Renal cortex interstitium (tissue), 11 donors: ENCODE results near the gene GPSM3. TPM values are rescaled to one million over a fixed set of nuclear protein-coding genes. Genes with fewer than 3 reads are reported as not detected.
"Not testable (repeated sequence)": the region's sequence is repeated elsewhere in the genome, so short reads cannot be mapped to it uniquely, and the experiment has no call there.

Experiments
- DNase-seq, 11 donors: peaks; one replicate each; pipeline ENCODE4 v3.0.0-alpha.2; 2013; ENCODE audit warnings: low read depth in 9 of 11, low spot score in 4 of 11; ENCODE audit errors: extremely low read depth in 1 of 11
- polyA plus RNA-seq, 3 donors: library from polyadenylated mRNA; unstranded; fragments of 120-200 nt; gene quantifications; one replicate each; pipeline ENCODE4 v1.2.1, GENCODE V29; 2013; ENCODE audit not compliant: insufficient read length in 3 of 3

Gene GPSM3
- polyA plus RNA-seq, 3 donors, result 9.4 to 13.1 (median 9.9) TPM

- not testable (repeated sequence) for DNase-seq
These were observed 48.2 kb downstream of the GPSM3 start for GRCh38 chr6:32144238-32144637.

Other genes with a start within 250 kb of the GPSM3 start
- gene CFB, start 246.5 kb downstream of the GPSM3 start, polyA plus RNA-seq, result 1 to 10 TPM; 5.2 to 8.7 (median 6.6) TPM
- 100 to 1,000 TPM in 1 of 3 donors, 10 to 100 TPM in 2; 89.5 to 103 (median 91.3) TPM for gene NELFE, start 233.7 kb downstream of the GPSM3 start, polyA plus RNA-seq
- gene SKIC2, start 233.5 kb downstream of the GPSM3 start, polyA plus RNA-seq, result 10 to 100 TPM; 42.3 to 49.0 (median 47.7) TPM
- gene DXO, start 220.5 kb downstream of the GPSM3 start, polyA plus RNA-seq, result 10 to 100 TPM; 22.1 to 32.3 (median 31.7) TPM
- gene C4A, start 210.6 kb downstream of the GPSM3 start, polyA plus RNA-seq, result 10 to 100 TPM; 15.7 to 22.4 (median 22.4) TPM
- gene C4B, start 177.8 kb downstream of the GPSM3 start, polyA plus RNA-seq, result 10 to 100 TPM; 17.4 to 23.3 (median 22.1) TPM
- 1 to 10 TPM in 1 of 3 donors, under 1 TPM in 2; 0.24 to 1.0 (median 0.29) TPM for gene CYP21A2, start 154.2 kb downstream of the GPSM3 start, polyA plus RNA-seq
- 1 to 10 TPM; 3.4 to 7.9 (median 6.1) TPM for gene TNXB, start 83.3 kb downstream of the GPSM3 start, polyA plus RNA-seq
- gene ATF6B, start 64.4 kb downstream of the GPSM3 start, polyA plus RNA-seq, result 100 to 1,000 TPM in 1 of 3 donors, 10 to 100 TPM in 2; 87.2 to 104 (median 92.0) TPM
- gene FKBPL, start 62.4 kb downstream of the GPSM3 start, polyA plus RNA-seq, result 1 to 10 TPM; 7.1 to 9.0 (median 8.7) TPM
- gene PRRT1, start 40.7 kb downstream of the GPSM3 start, polyA plus RNA-seq, result 1 to 10 TPM; 2.4 to 4.2 (median 2.6) TPM
- gene PPT2, start 38.5 kb downstream of the GPSM3 start, polyA plus RNA-seq, result 10 to 100 TPM; 30.5 to 48.4 (median 33.4) TPM
- gene EGFL8, start 28.0 kb downstream of the GPSM3 start, polyA plus RNA-seq, result 10 to 100 TPM; 24.0 to 44.4 (median 24.3) TPM
- gene AGPAT1, start 16.6 kb downstream of the GPSM3 start, polyA plus RNA-seq, result 100 to 1,000 TPM in 2 of 3 donors, 10 to 100 TPM in 1; 94.6 to 109 (median 102) TPM
- gene RNF5, start 14.2 kb downstream of the GPSM3 start, polyA plus RNA-seq, result 100 to 1,000 TPM in 2 of 3 donors, 10 to 100 TPM in 1; 91.6 to 107 (median 104) TPM
- gene AGER, start 8.4 kb downstream of the GPSM3 start, polyA plus RNA-seq, result 10 to 100 TPM; 23.8 to 25.3 (median 24.9) TPM
- gene PBX2, start 2.4 kb downstream of the GPSM3 start, polyA plus RNA-seq, result 100 to 1,000 TPM; 173 to 193 (median 191) TPM
- 10 to 100 TPM; 17.2 to 26.3 (median 19.9) TPM for gene NOTCH4, start 31.4 kb upstream of the GPSM3 start, polyA plus RNA-seq
- under 1 TPM; 0.13 to 0.34 (median 0.20) TPM for gene TSBP1, start 179.3 kb upstream of the GPSM3 start, polyA plus RNA-seq
- gene BTNL2, start 214.5 kb upstream of the GPSM3 start, polyA plus RNA-seq, result 1 to 10 TPM; 1.0 to 1.9 (median 1.3) TPM
- gene HLA-DRA, start 247.2 kb upstream of the GPSM3 start, polyA plus RNA-seq, result 10 to 100 TPM; 54.9 to 97.8 (median 56.4) TPM